HG03039 (cell line): ENCODE data around the gene CLPSL2.

Experiments used
- ATAC-seq: cut with Tn5 transposase; IDR thresholded peaks from one replicate; pipeline ENCODE4 v1.9.1; 2021; ENCODE audit warnings: mild to moderate bottlenecking, moderate library complexity; ENCODE audit not compliant: unreplicated experiment

The CLPSL2 gene

DNA sequence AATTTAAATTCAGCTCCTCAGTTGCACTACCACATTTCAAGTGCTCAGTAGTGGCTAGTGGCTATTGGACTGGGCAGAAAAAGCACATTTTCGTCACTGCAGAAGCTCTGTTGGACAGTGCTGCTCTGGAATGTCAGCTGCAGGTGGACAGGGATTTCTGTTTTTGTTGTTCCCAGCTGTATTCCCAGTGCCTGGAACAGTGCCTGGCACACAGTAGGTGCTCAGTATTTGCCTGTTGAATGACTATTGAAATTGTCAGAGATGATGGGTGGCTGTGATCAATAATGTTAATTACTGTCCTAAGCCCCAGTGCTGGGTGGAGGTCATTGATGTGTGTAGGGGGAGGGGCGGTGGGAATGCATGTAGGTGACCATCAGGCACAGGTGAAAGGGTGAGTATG, 9.9 kb downstream of the CLPSL2 start:
- no peak for ATAC-seq

DNA sequence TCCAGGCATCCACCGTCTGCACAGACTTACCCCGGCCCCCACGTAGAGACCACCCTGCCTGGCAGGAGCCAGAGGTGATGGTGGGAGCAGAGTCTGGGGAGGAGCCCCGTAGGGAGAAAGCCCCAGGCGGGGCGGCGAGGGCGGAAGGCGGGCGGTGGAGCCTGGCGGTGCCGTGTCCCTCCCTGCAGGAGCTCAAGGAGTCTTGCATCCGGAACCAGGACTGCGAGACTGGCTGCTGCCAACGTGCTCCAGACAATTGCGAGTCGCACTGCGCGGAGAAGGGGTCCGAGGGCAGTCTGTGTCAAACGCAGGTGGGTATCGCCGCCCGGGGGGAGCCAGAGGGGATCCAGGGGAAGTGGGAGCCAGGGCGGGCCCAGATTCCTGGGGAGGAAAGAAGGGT, 10.4 kb downstream of the CLPSL2 start:
- no peak for ATAC-seq

DNA sequence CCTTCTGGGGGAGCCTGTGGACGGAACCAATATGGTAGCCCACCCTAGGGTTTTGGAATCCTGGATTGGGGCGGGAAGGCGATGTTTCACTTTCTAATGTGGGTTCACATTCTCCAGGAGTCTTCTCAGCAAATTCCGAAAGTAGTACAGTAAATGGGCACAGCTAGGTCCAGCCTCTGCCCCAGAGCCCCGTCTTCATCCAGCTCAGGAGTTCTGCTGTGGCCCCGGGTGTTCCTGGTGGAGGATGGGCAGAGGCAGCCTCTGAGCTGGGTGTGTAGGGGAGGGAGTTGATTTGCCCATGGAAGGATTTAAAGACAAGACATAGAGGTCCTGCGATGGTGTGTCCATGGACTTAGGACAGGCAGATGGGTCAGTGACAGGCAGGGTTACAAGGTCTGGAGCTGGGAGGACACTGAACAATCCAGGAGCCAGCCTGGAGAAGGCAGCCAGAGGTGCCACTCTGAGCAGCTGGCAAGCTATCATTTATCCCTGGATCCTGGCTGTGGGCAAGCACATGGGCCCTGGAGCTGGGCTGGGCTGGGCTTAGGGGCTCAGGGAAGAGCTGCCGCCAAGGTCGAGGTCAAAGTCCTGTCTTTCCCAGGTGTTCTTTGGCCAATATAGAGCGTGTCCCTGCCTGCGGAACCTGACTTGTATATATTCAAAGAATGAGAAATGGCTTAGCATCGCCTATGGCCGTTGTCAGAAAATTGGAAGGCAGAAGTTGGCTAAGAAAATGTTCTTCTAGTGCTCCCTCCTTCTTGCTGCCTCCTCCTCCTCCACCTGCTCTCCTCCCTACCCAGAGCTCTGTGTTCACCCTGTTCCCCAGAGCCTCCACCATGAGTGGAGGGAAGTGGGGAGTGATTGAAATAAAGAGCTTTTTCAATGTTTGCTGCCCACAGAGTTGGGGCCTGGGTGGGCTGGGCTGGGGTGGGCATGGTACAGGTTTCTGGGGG, 11.1 kb downstream of the CLPSL2 start:
- ATAC-seq, result no peak

DNA sequence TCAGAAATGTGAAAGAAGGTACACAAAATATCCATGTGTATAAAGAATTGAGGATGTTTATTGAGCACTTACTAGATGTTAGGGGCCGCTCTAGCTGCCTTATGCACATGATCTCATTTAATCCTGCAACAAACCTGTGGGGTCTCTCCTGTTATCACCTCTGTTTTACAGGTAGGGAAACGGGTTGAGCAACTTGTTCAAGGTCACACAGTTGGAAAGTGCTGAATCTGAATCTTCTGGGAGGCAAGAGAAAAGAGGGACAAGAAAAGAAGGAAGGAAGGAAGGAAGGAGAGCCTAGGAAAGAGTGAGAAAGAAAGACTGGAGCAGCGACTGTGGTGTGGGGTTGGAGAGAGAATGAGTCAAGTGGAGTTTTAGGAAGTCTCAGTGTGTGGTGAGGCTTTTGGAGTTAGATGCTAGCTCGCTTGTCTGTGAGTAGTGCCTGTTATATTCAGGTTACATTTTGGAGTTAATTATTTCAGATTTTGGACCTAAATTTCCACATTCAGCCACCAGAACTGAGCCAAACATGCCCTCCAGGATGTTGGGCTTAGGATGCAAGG, 12.1 kb downstream of the CLPSL2 start:
- no peak for ATAC-seq

DNA sequence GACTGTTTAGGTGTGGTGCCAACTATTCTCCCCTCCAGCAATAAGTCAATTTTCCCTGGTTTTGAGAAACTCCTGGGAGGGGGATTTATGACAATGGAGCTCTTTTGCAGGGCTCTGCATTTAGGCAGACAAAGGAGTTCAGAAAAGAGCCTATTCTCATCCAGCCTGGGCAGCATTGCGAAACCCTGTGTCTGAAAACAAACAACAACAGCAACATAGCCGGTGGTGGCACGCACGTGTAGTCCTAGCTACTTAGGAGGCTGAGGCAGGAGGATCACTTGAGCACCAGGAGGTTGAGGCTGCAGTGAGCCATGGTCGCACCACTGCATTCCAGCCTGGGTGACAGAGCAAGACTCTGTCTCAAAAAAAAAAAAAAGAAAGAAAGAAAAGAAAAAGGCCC, 14.3 kb downstream of the CLPSL2 start:
- no peak for ATAC-seq

- no peak for ATAC-seq
Observed at GRCh38 chr6:35794536-35795452, 18.4 kb downstream of the CLPSL2 start.

- ATAC-seq, result no peak
Observed at GRCh38 chr6:35795453-35796071, 19.2 kb downstream of the CLPSL2 start.

DNA sequence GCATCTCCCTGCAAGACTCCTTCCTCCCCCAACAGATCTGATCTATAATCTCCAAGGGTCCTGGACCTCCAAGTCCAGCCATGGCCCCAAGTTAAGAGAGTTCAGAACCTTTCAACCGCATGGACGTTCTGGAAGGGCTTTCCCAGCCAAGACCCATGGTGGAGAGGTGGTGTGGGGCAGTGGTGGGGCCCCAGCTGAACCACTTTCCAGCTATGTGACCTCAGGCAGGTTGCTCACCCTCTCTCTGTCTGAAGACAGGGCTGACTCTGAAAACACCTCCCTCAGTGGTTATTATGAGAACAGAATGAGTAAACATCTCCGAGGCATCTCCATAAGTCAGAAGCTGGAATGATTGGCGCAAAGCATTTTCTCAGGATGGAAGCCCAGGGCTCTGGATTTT, 19.8 kb downstream of the CLPSL2 start:
- ATAC-seq, result no peak

DNA sequence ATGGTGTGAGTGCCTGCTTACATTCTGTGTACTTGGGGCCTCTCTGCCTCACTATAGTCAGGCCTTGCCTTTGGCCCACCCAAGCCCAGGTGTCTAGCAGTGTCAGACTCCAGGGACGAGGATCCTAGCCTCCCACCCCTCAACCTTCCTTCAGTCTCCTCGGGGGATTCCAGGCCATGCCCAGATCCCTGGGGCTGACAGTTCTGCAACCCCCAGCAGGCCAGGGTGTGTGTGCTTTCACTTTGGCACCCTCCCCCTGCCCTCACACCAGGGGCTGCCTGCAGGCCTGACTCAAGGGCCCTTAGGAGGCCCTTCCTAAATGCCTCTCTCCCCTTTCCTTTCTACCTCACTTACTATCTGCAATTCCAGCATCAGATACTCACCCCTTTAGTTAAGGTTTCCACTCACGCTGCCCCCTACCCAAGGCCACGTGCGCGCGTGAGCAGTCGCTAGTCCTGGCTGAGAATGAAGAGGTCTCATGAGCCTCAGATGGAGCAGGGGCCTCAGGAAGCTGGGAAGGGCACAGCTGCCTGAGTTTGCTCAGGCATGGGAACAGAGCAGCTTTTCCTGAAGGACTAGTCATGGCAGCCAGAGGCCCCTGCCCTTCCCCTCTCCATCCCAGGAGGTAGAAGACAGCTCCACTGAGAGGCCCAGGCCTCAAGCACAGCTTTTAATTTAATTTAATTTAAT, 21.6 kb downstream of the CLPSL2 start:
- no peak for ATAC-seq

DNA sequence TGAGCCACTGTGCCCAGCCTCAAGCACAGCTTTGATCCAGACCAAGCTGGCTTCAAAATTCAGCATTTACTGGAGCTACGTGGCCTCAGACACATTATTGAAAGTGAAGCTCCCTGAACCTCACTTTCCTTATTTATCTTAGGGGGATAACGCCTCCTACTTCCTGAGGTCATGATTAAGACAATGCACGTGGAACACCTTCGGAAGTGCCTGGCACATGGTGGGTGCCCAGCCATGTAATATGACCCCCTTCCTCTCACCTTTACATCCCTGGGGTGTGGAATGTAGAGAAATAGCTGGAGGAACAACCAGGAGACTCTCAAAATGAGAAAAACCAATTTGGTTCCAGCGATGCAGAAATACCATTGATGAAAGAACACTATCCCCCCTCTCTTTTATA, 22.3 kb downstream of the CLPSL2 start:
- no peak for ATAC-seq

- no peak for ATAC-seq
Observed at GRCh38 chr6:35801148-35801547, 24.8 kb downstream of the CLPSL2 start.

GRCh38 chr6:35804996-35805736, 28.8 kb downstream of the CLPSL2 start, which contains the start of gene LHFPL5:
Gene LHFPL5, plus strand, starts transcription at chr6:35805352. Its CDS starts 319 bp downstream, at chr6:35805671.
- no peak for ATAC-seq

DNA sequence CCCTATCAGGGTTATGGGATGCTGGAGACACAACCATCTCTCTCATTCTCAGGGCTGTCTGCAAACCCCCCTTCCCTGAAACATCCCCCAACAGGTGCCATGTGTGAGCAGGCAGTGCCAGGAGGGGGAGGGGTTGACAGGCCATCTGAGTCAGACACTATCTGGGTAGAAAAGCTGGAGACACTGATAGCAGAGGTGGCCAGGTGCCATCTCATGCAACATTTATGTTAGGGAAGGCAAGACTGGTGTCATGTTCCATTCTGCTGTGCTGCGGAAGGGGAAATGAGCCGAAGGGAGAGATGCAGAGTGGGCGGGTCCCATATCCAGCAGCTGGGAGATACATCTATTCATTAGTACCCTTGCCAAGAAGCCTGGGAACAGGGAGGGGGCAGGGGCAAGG, 32.3 kb downstream of the CLPSL2 start:
- ATAC-seq, result no peak

GRCh38 chr6:35809809-35810208, 33.4 kb downstream of the CLPSL2 start:
- no peak for ATAC-seq

- no peak for ATAC-seq
Observed at GRCh38 chr6:35810971-35811698, 34.7 kb downstream of the CLPSL2 start.

GRCh38 chr6:35811699-35811995, 35.2 kb downstream of the CLPSL2 start:
- no peak for ATAC-seq

DNA sequence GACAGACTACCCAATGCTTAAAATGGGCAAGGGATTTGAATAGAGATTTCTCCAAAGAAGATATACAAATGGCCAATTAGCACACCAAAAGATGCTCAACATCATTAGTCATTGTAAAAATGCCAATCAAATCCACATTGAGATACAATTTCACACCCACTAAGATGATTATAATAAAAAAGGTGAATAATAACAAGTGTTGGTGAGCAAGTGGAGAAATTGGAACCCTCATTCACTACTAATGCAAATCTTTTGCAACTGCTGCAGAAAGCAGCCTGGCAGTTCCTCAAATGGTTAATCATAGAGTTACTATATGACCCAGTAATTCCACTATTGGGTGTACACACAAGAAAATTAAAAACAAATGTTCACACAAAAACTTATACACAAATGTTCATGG, 41.1 kb downstream of the CLPSL2 start:
- no peak for ATAC-seq

DNA sequence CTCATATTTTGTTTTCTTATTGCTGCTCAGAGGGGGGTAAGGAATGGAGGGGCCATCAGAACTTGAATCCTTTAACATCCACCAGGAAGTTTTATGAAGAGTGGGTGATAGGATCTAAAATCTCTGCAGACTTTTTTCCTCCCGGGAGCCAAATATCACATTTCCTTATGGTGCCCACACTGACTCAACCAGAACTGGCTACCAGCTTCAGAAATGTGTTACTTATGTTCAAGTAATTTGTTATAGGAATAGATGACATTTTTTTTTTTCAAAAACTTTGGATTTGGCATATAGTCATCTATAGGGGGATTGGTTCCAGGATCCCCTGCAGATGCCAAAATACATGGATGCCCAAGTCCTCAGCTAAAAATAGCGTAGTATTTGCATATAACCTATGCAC, 47.2 kb downstream of the CLPSL2 start:
- ATAC-seq, result no peak

- ATAC-seq, result no peak
Observed at GRCh38 chr6:35824552-35825192, 48.3 kb downstream of the CLPSL2 start.
